Nephron (organoid): ENCODE data around the gene FAM241A.

ENCODE experiments used
- H3K27ac Mint-ChIP-seq, 3 experiments: 2 replicates each; pipeline ENCODE4 v1.8.0; 2020; ENCODE audit warnings: mixed read lengths in 3 of 3, mild to moderate bottlenecking in 2 of 3, moderate library complexity in 1 of 3
- H3K27me3 Mint-ChIP-seq: 2 replicates; pipeline ENCODE4 v1.8.0; 2021; ENCODE audit warnings: low read depth, mild to moderate bottlenecking, moderate library complexity, mixed read lengths
- H3K36me3 Mint-ChIP-seq: 2 replicates; pipeline ENCODE4 v1.8.0; 2020; ENCODE audit warnings: low read depth, mixed read lengths
- H3K4me1 Mint-ChIP-seq: 2 replicates; pipeline ENCODE4 v1.8.0; 2020; ENCODE audit warnings: mixed read lengths
- H3K4me3 Mint-ChIP-seq, 3 experiments: 2 replicates each; pipeline ENCODE4 v1.8.0; 2020; ENCODE audit warnings: mild to moderate bottlenecking in 3 of 3, mixed read lengths in 3 of 3, moderate library complexity in 2 of 3
- H3K9me3 Mint-ChIP-seq: 2 replicates; pipeline ENCODE4 v1.8.0; 2020; ENCODE audit warnings: mixed read lengths
- TF ChIP-seq, protein P1 (sequence below), 3 experiments: fragments of 200-600 bp; sonication (generic); IDR thresholded peaks; one replicate each; pipeline ENCODE4 v1.5.0; 2021; ENCODE audit warnings: antibody characterized with exemption in 3 of 3; ENCODE audit not compliant: unreplicated experiment in 3 of 3

Gene FAM241A

DNA sequence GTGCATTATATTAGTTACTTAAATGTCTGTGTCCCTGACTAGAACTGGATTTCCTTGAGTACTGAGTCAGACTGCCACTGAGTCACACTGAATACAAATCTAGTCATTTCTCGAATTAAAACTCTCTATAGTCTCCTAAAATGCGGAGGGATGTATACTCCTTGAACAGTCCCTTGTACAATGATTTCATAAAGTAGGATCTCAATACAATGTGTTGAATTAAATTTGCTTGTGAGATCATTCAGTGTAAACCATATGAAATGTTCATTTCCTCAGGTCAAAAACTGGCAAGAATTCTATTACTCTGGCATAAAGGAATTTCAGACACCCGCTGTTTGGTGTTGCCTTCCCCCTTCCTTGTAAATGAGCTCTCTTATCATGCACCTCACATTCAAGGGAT, 17.5 kb upstream of the FAM241A start:
- Mint-ChIP-seq H3K4me1 (peaks cover 6% of the 10 kb centered on the region), H3K27me3 (no peaks in the 10 kb centered on the region), H3K9me3 (no peaks in the 10 kb centered on the region), H3K27ac (no peak overlapping the region), H3K36me3 (no peaks in the 10 kb centered on the region), H3K4me3 (no peak overlapping the region)
- TF ChIP-seq, protein P1, sequence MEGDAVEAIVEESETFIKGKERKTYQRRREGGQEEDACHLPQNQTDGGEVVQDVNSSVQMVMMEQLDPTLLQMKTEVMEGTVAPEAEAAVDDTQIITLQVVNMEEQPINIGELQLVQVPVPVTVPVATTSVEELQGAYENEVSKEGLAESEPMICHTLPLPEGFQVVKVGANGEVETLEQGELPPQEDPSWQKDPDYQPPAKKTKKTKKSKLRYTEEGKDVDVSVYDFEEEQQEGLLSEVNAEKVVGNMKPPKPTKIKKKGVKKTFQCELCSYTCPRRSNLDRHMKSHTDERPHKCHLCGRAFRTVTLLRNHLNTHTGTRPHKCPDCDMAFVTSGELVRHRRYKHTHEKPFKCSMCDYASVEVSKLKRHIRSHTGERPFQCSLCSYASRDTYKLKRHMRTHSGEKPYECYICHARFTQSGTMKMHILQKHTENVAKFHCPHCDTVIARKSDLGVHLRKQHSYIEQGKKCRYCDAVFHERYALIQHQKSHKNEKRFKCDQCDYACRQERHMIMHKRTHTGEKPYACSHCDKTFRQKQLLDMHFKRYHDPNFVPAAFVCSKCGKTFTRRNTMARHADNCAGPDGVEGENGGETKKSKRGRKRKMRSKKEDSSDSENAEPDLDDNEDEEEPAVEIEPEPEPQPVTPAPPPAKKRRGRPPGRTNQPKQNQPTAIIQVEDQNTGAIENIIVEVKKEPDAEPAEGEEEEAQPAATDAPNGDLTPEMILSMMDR (IDR thresholded peaks at IDR 0.05; ENCODE audit: unreplicated experiment in 3 of 3) = no peak

DNA sequence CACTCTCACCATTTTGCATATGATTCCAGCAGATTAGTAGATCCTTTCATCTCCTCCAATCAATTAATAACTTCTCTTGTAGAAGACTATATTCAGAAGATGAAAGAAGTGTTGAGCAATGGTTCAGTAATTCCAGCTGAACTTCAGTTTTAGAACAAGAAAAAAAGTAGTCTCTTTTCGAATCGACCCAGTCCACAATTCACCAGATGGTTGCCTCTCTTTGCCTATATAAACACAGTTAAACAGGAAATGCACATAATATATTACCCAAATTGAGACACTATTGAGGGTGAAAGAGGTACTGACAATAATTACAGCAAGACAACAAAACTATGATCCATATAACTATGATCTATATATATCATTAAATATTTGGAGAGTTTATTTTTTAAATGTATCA, 16.8 kb upstream of the FAM241A start:
- peaks cover 6% of the 10 kb centered on the region for H3K4me1 Mint-ChIP-seq
- H3K27me3 Mint-ChIP-seq = no peaks in the 10 kb centered on the region
- H3K36me3 Mint-ChIP-seq = no peaks in the 10 kb centered on the region
- no peak overlapping the region for H3K27ac Mint-ChIP-seq
- no peak overlapping the region for H3K4me3 Mint-ChIP-seq
- H3K9me3 Mint-ChIP-seq = no peaks in the 10 kb centered on the region
- TF ChIP-seq, protein P1 (IDR thresholded peaks at IDR 0.05; ENCODE audit: unreplicated experiment in 3 of 3) = no peak

DNA sequence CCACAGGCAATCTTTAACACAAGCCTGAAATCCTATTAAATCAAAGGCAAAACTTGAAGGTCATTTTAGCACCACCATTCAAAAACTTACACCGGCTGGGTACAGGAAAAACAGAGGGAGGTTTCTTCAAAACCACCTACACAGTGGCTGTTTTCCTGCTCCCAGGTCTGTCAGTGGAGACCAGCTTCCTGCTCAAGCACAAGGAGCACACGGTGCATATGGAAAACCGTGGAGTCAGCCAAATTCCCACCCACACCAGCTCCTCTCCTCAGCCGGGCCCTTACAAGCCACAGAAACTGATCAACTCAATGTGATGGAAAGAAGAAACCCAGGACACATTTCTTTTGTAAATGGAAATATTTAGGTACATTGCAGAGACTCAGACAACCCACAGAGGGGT, 14.3 kb upstream of the FAM241A start:
- Mint-ChIP-seq H3K9me3 (no peaks in the 10 kb centered on the region), H3K27ac (peak overlapping the region in 1 of 3 experiments; percentile 14), H3K4me3 (no peak overlapping the region), H3K4me1 (peaks cover 6% of the 10 kb centered on the region), H3K27me3 (no peaks in the 10 kb centered on the region), H3K36me3 (no peaks in the 10 kb centered on the region)
- TF ChIP-seq, protein P1 (IDR thresholded peaks at IDR 0.05; ENCODE audit: unreplicated experiment in 3 of 3) = no peak

DNA sequence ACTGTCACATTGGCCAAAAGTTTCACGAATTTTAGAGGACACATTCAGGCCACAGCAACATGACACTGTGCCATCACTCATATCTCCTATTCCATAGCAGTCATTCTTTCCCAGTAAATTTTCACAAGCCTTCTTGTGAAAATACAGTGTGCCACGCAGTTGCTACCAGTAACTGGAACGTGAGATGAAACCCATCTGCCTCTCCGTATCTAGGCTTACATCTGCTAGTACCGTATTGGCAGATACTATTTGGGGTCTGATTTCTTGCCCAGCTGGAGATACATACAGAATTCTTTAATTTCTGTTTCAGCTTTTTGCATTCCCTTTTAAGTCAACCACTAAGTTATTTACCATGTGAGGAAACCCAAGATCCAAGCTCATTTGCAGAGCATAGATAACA, 8.7 kb upstream of the FAM241A start:
- H3K36me3 Mint-ChIP-seq = no peaks in the 10 kb centered on the region
- H3K4me1 Mint-ChIP-seq = peaks cover 5% of the 10 kb centered on the region
- no peaks in the 10 kb centered on the region for H3K9me3 Mint-ChIP-seq
- no peak overlapping the region for H3K27ac Mint-ChIP-seq
- H3K4me3 Mint-ChIP-seq = no peak overlapping the region
- H3K27me3 Mint-ChIP-seq = no peaks in the 10 kb centered on the region
- TF ChIP-seq, protein P1 (IDR thresholded peaks at IDR 0.05; ENCODE audit: unreplicated experiment in 3 of 3) = no peak

DNA sequence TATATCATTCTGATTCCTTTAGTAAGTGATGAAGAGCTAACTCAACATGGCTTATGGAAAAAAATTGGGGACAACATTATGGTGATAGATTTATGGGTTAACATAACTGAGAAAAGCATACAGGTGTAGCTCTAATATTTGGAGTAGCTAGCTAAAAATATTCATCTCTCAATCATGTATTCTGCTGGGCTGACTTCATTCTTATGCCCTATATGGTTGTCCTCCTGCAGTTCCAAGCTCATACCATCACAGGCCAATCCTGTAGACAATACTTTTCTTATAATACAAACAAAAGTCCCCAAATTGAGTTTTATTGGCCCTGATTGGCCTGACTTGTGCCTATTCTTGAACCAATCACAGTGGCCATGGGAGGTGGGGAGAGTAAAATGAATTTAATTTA, 6.7 kb upstream of the FAM241A start:
- peaks cover 7% of the 10 kb centered on the region for H3K4me1 Mint-ChIP-seq
- TF ChIP-seq, protein P1 (IDR thresholded peaks at IDR 0.05; ENCODE audit: unreplicated experiment in 3 of 3) = no peak
- no peaks in the 10 kb centered on the region for H3K27me3 Mint-ChIP-seq
- no peaks in the 10 kb centered on the region for H3K36me3 Mint-ChIP-seq
- H3K4me3 Mint-ChIP-seq = no peak overlapping the region
- no peaks in the 10 kb centered on the region for H3K9me3 Mint-ChIP-seq
- no peak overlapping the region for H3K27ac Mint-ChIP-seq

DNA sequence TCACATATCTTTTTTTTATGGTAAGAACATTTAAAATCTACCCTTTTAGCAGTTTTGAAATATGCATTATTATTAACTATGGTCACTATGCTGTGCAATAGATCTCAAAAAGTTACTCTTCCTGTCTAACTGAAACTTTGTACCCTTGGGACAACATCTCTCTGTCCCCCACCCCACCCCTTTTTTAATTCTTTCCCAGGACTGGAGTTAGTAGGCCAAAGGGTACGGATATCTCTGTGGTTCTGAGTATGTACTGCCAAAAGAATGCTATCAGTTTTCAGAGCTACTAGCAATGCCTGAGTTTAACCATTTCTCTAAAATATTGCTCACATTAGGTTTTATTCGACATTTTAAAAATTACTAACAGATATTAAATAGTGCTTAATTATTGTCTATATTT, 4.7 kb upstream of the FAM241A start:
- no peaks in the 10 kb centered on the region for H3K36me3 Mint-ChIP-seq

More for the DNA sequence above, 4.7 kb upstream of the FAM241A start:
- Mint-ChIP-seq H3K9me3 (no peaks in the 10 kb centered on the region), H3K4me3 (no peak overlapping the region), H3K27ac (peak overlapping the region in 1 of 3 experiments; percentile 37), H3K4me1 (peaks cover 7% of the 10 kb centered on the region), H3K27me3 (peaks cover 14% of the 10 kb centered on the region)
- TF ChIP-seq, protein P1 (IDR thresholded peaks at IDR 0.05; ENCODE audit: unreplicated experiment in 3 of 3) = no peak
